ENCODE measurements around the gene SLC17A9. TPM values are rescaled to one million over a fixed set of nuclear protein-coding genes. Genes with fewer than 3 reads are reported as not detected.

SLC17A9 gene
- polyA plus RNA-seq, 3 donors, result 0.81 to 31.3 (median 0.82) TPM

- H3K27ac Mint-ChIP-seq, result no peak overlapping the region
- Histone ChIP-seq H3K9ac (ENCODE audit: insufficient read depth, low read length, poor library complexity, severe bottlenecking) (no peak overlapping the region), H3K9me3 (replicated peaks in 1 of 2; ENCODE audit: control insufficient read depth in 1 of 2, insufficient read depth in 1 of 2, low read length in 2 of 2) (peaks cover 6 to 37% of the 10 kb centered on the region in 2 donors), H3K79me2 (ENCODE audit: insufficient read depth, low read length) (no peaks in the 10 kb centered on the region), H3K4me2 (replicated peaks; ENCODE audit: extremely low read depth, low read length, poor library complexity, severe bottlenecking) (no peak overlapping the region), H3K27me3 (ENCODE audit: control insufficient read depth in 2 of 2, insufficient read depth in 2 of 2, low read length in 2 of 2) (peaks cover 63 to 91% of the 10 kb centered on the region in 2 donors), H4K20me1 (ENCODE audit: insufficient read depth, low read length) (no peaks in the 10 kb centered on the region), H3K27ac (ENCODE audit: low read depth in 1 of 2, low read length in 2 of 2) (no peak overlapping the region), H3K36me3 (replicated peaks in 1 of 2; ENCODE audit: control insufficient read depth in 1 of 2, insufficient read depth in 2 of 2, low read length in 2 of 2) (no peaks in the 10 kb centered on the region), H2AFZ (ENCODE audit: insufficient read depth, low read depth, low read length, poor library complexity, severe bottlenecking) (no peak overlapping the region), H3K4me1 (ENCODE audit: control insufficient read depth in 1 of 2, insufficient read depth in 2 of 2, low read length in 2 of 2) (peaks cover 5 to 11% of the 10 kb centered on the region in 2 donors), H3K4me3 (replicated peaks in 1 of 3; ENCODE audit: low read depth in 2 of 3, low read length in 3 of 3) (no peak overlapping the region)
- peak; percentile 97 for TF ChIP-seq CTCF (IDR thresholded peaks at IDR 0.05)
- H3K9me3 Mint-ChIP-seq, result peaks cover 8 to 41% (median 18%) of the 10 kb centered on the region in 7 donors
- WGBS (ENCODE audit: insufficient coverage), result 9% methylated on average over 47 of the region's 54 CpGs
- intact Hi-C loops (cut with micrococcal nuclease), result loop anchor here (1.0 to 2.0 kb wide), 3 partner anchors 37 to 109 kb away; no protein-coding TSS in a partner anchor
- peaks cover 0 to 4% of the 10 kb centered on the region in 2 donors for H3K36me3 Mint-ChIP-seq
- H3K4me1 Mint-ChIP-seq, result peaks cover 5% of the 10 kb centered on the region
- peak; percentile 58 to 71 (median 69) for DNase-seq
- H3K4me3 Mint-ChIP-seq, result peak overlapping the region in 1 of 2 donors; percentile 74
- H3K27me3 Mint-ChIP-seq (ENCODE audit: low read depth in 3 of 3), result peaks cover 77 to 98% (median 91%) of the 10 kb centered on the region in 3 donors
Measured at GRCh38 chr20:63009045-63009961, 56.8 kb downstream of the SLC17A9 start.

- peaks cover 5% of the 10 kb centered on the region for H3K4me1 Mint-ChIP-seq
- Histone ChIP-seq H3K27ac (ENCODE audit: low read depth in 1 of 2, low read length in 2 of 2) (no peak overlapping the region), H3K36me3 (replicated peaks in 1 of 2; ENCODE audit: control insufficient read depth in 1 of 2, insufficient read depth in 2 of 2, low read length in 2 of 2) (no peaks in the 10 kb centered on the region), H2AFZ (ENCODE audit: insufficient read depth, low read depth, low read length, poor library complexity, severe bottlenecking) (peak overlapping the region; percentile 36), H3K79me2 (ENCODE audit: insufficient read depth, low read length) (no peaks in the 10 kb centered on the region), H3K27me3 (ENCODE audit: control insufficient read depth in 2 of 2, insufficient read depth in 2 of 2, low read length in 2 of 2) (peaks cover 56 to 91% of the 10 kb centered on the region in 2 donors), H3K9me3 (replicated peaks in 1 of 2; ENCODE audit: control insufficient read depth in 1 of 2, insufficient read depth in 1 of 2, low read length in 2 of 2) (peaks cover 6 to 40% of the 10 kb centered on the region in 2 donors), H3K4me1 (ENCODE audit: control insufficient read depth in 1 of 2, insufficient read depth in 2 of 2, low read length in 2 of 2) (peaks cover 5 to 11% of the 10 kb centered on the region in 2 donors), H4K20me1 (ENCODE audit: insufficient read depth, low read length) (no peaks in the 10 kb centered on the region), H3K4me3 (replicated peaks in 1 of 3; ENCODE audit: low read depth in 2 of 3, low read length in 3 of 3) (no peak overlapping the region), H3K4me2 (replicated peaks; ENCODE audit: extremely low read depth, low read length, poor library complexity, severe bottlenecking) (peak overlapping the region; percentile 6), H3K9ac (ENCODE audit: insufficient read depth, low read length, poor library complexity, severe bottlenecking) (no peak overlapping the region)
- peak overlapping the region; percentile 13 to 81 for H3K4me3 Mint-ChIP-seq
- H3K27ac Mint-ChIP-seq, result peak overlapping the region in 1 of 7 donors; percentile 41
- no peak for DNase-seq
- intact Hi-C loops (cut with micrococcal nuclease), result loop anchor here (1.0 to 2.0 kb wide), 3 partner anchors 38 to 110 kb away; no protein-coding TSS in a partner anchor
- no peak for TF ChIP-seq CTCF (IDR thresholded peaks at IDR 0.05)
- peaks cover 80 to 98% (median 92%) of the 10 kb centered on the region in 3 donors for H3K27me3 Mint-ChIP-seq (ENCODE audit: low read depth in 3 of 3)
- WGBS (ENCODE audit: insufficient coverage), result 8% methylated on average over 19 of the region's 30 CpGs
- peaks cover 8 to 48% (median 21%) of the 10 kb centered on the region in 7 donors for H3K9me3 Mint-ChIP-seq
- H3K36me3 Mint-ChIP-seq, result peaks cover 0 to 4% of the 10 kb centered on the region in 2 donors
Measured at GRCh38 chr20:63009988-63010769, 57.7 kb downstream of the SLC17A9 start.
